Keratinocyte (primary cell): ENCODE data around the gene SPR. TPM values are rescaled to one million over a fixed set of nuclear protein-coding genes. Genes with fewer than 3 reads are reported as not detected.

Source experiments
- DNase-seq: peaks from one replicate; pipeline ENCODE4 v3.0.0-alpha.2; 2011; ENCODE audit warnings: low read depth, missing footprints, low spot score
- FAIRE-seq: peaks from 2 replicates; lab custom pipeline; 2011; peaks lifted over from hg19 to GRCh38; lab: Jason Lieb, UNC
- H2AFZ ChIP-seq: 2 replicates; pipeline ENCODE4 v1.6.0; 2012; ENCODE audit warnings: low read length, control low read depth, inconsistent platforms; ENCODE audit not compliant: control insufficient read depth
- H3K27ac ChIP-seq: 2 replicates; pipeline ENCODE4 v1.5.1; 2011; ENCODE audit warnings: low read length; ENCODE audit not compliant: control insufficient read depth, insufficient read depth
- H3K27me3 ChIP-seq: 3 replicates; pipeline ENCODE4 v1.6.0; 2011; ENCODE audit warnings: low read length; ENCODE audit not compliant: control insufficient read depth, insufficient read depth; ENCODE audit errors: extremely low read depth
- H3K36me3 ChIP-seq, 2 experiments: 2 replicates in 1 of 2; 3 replicates in 1 of 2; pipeline ENCODE4 v1.5.1; 2011; ENCODE audit warnings: low read length in 2 of 2, mild to moderate bottlenecking in 1 of 2; ENCODE audit not compliant: control insufficient read depth in 2 of 2, insufficient read depth in 2 of 2; ENCODE audit errors: extremely low read depth in 1 of 2
- H3K4me1 ChIP-seq: 3 replicates; pipeline ENCODE4 v1.5.1; 2011; ENCODE audit warnings: low read length; ENCODE audit not compliant: control insufficient read depth, insufficient read depth; ENCODE audit errors: extremely low read depth
- H3K4me2 ChIP-seq: 3 replicates; pipeline ENCODE4 v1.6.0; 2011; ENCODE audit warnings: low read depth, low read length; ENCODE audit not compliant: control insufficient read depth, insufficient read depth; ENCODE audit errors: extremely low read depth
- H3K4me3 ChIP-seq, 3 experiments: fragments of 200-600 bp in 1 of 3; sonication (generic) in 1 of 3; 2 replicates in 2 of 3; 3 replicates in 1 of 3; pipeline ENCODE4 v1.5.1; 2011 to 2016; ENCODE audit warnings: low read length in 3 of 3, mild to moderate bottlenecking in 3 of 3, control low read depth in 2 of 3, inconsistent platforms in 1 of 3, low read depth in 1 of 3, mixed read lengths in 1 of 3, mixed run types in 1 of 3, moderate library complexity in 1 of 3; ENCODE audit not compliant: control insufficient read depth in 2 of 3, insufficient read depth in 2 of 3; ENCODE audit errors: extremely low read depth in 1 of 3
- H3K79me2 ChIP-seq: 2 replicates; pipeline ENCODE4 v1.6.0; 2012; ENCODE audit warnings: low read length; ENCODE audit not compliant: control insufficient read depth, insufficient read depth
- H3K9ac ChIP-seq: 3 replicates; pipeline ENCODE4 v1.6.0; 2011; ENCODE audit warnings: low read length; ENCODE audit not compliant: control insufficient read depth, insufficient read depth; ENCODE audit errors: extremely low read depth
- H3K9me1 ChIP-seq: 3 replicates; pipeline ENCODE4 v1.6.0; 2011; ENCODE audit warnings: low read length; ENCODE audit not compliant: control insufficient read depth, insufficient read depth; ENCODE audit errors: extremely low read depth
- H3K9me3 ChIP-seq: 2 replicates; pipeline ENCODE4 v1.5.1; 2012; ENCODE audit warnings: low read depth, low read length; ENCODE audit not compliant: control insufficient read depth
- H4K20me1 ChIP-seq: 3 replicates; pipeline ENCODE4 v1.6.0; 2011; ENCODE audit warnings: low read length; ENCODE audit not compliant: control insufficient read depth, insufficient read depth; ENCODE audit errors: extremely low read depth
- CTCF ChIP-seq, 3 experiments: IDR thresholded peaks in 1 of 3; conservative IDR thresholded peaks in 1 of 3; optimal IDR thresholded peaks in 1 of 3; 2 replicates in 2 of 3; 3 replicates in 1 of 3; pipeline versions ENCODE3 to v1.5.1; 2011; ENCODE audit warnings: low read length in 3 of 3, mild to moderate bottlenecking in 3 of 3, moderate library complexity in 2 of 3, control low read depth in 1 of 3, inconsistent platforms in 1 of 3; ENCODE audit not compliant: insufficient read depth in 2 of 3; ENCODE audit errors: extremely low read depth in 1 of 3
- EZH2 ChIP-seq: IDR thresholded peaks from one replicate; pipeline ENCODE4 v1.6.1; 2012; ENCODE audit warnings: inconsistent platforms, mild to moderate bottlenecking, low read length, moderate library complexity
- dilution Hi-C: fragments of 300-500 bp; cut with MboI; formaldehyde crosslinking; loops from one replicate; pipeline ENCODE4 v1.7.0; 2020; ENCODE audit warnings: low sequenced_read_pairs; ENCODE audit not compliant: extremely low pct_ligation_motif_present
- polyA plus RNA-seq, 5 experiments: library from polyadenylated mRNA; depleted of rRNA in 3 of 5; stranded (reverse) in 3 of 5; stranded (forward) in 1 of 5; unstranded in 1 of 5; fragments of >200 nt; gene quantifications; 1 replicate in 1 of 5; 2 replicates in 3 of 5; 3 replicates in 1 of 5; pipeline versions ENCODE4 v1.2.1 to v1.2.3, GENCODE V29; 2011 to 2012; ENCODE audit warnings: missing spikeins in 2 of 5, low read depth in 1 of 5, low replicate concordance in 1 of 5

SPR gene
- polyA plus RNA-seq, 1 donor (not counting 4 experiments of a cell fraction or from before 2014, with no cell fraction given), result 25.1 TPM

GRCh38 chr2:72896446-72896845, 9.2 kb downstream of the SPR start:
- Histone ChIP-seq H2AFZ (no peak overlapping the region), H3K4me3 (no peak overlapping the region), H3K79me2 (no peaks in the 10 kb centered on the region), H3K27me3 (peaks cover 17% of the 10 kb centered on the region), H3K4me1 (peaks cover 30% of the 10 kb centered on the region), H4K20me1 (peaks cover 2% of the 10 kb centered on the region), H3K27ac (no peak overlapping the region), H3K4me2 (no peak overlapping the region), H3K9me1 (no peaks in the 10 kb centered on the region), H3K36me3 (peaks cover 4 to 9% of the 10 kb centered on the region in 2 experiments), H3K9ac (no peak overlapping the region), H3K9me3 (no peaks in the 10 kb centered on the region)
- FAIRE-seq (no peak), DNase-seq (no peak)
- TF ChIP-seq CTCF (optimal IDR thresholded peaks at IDR 0.05 in 1 of 3, IDR thresholded peaks at IDR 0.05 in 1 of 3, conservative IDR thresholded peaks at IDR 0.05 in 1 of 3; ENCODE audit: extremely low read depth in 1 of 3, insufficient read depth in 2 of 3, low read length in 3 of 3), result no peak
- dilution Hi-C loops, result no loop called here

- no peak for FAIRE-seq
- H3K27me3 ChIP-seq, result peaks cover 29% of the 10 kb centered on the region
- dilution Hi-C loops, result no loop called here
Measured at GRCh38 chr2:72897785-72898584, 10.8 kb downstream of the SPR start.

More at GRCh38 chr2:72897785-72898584, 10.8 kb downstream of the SPR start:
- Histone ChIP-seq H3K9ac (no peak overlapping the region), H3K79me2 (no peaks in the 10 kb centered on the region), H3K9me3 (no peaks in the 10 kb centered on the region), H3K4me2 (no peak overlapping the region), H3K9me1 (no peaks in the 10 kb centered on the region), H3K4me1 (peaks cover 30% of the 10 kb centered on the region), H3K27ac (no peak overlapping the region), H3K4me3 (no peak overlapping the region), H2AFZ (no peak overlapping the region), H4K20me1 (peaks cover 2% of the 10 kb centered on the region), H3K36me3 (no peaks in the 10 kb centered on the region)
- DNase-seq, result no peak
- TF ChIP-seq CTCF (optimal IDR thresholded peaks at IDR 0.05 in 1 of 3, IDR thresholded peaks at IDR 0.05 in 1 of 3, conservative IDR thresholded peaks at IDR 0.05 in 1 of 3; ENCODE audit: extremely low read depth in 1 of 3, insufficient read depth in 2 of 3, low read length in 3 of 3) (no peak), EZH2 (no peak)
